Heart left ventricle (tissue), 13 donors: ENCODE data around the gene FAT4.

Experiments used
- POLR2A ChIP-seq, 2 donors: fragments of 450-650 bp; IDR thresholded peaks; one replicate each; pipeline ENCODE4 v1.6.1; 2017; ENCODE audit warnings: antibody characterized with exemption in 2 of 2, mild to moderate bottlenecking in 2 of 2, moderate library complexity in 2 of 2
- TF ChIP-seq, protein P1 (sequence below), 12 donors: fragments of 200-600 bp; sonication (generic) in 4 of 12; IDR thresholded peaks; one replicate each; pipeline versions ENCODE4 v1.5.0 to v1.8.0; 2018 to 2022; ENCODE audit warnings: antibody characterized with exemption in 12 of 12, mild to moderate bottlenecking in 5 of 12
- donor health status: ischemic (EF 13 %, LVEDD 7.1; RV severe dilation, severe dysfunction).
- donor health status: DM: no; HTN: yes; CAD: no.
- donor health status: DM: no; HTN: no; CAD: no.
- donor health status: ischemic (EF 25% LVEDD 6.9; RV normal size, moderate dysfunction).
- donor health status: ischemic (EF 25% LVEDD 5.7; RV mildly dilated, moderate dysfunction).
- donor health status: ischemic (EF 35%, LVEDD 5.7; RV mildly dilated, moderate dysfunction).
- donor health status: nonischemic (EF 11% LVEDD 7.7; RV severe dilation, severe dysfunction).
- donor health status: DM: yes; HTN: yes; CAD: no.
- donor health status: PGD.
- donor health status: ischemic (EF 29% LVEDD 5.4; RV normal size, mild dysfunction).
- donor health status: nonischemic (EF 23%, LVEDD 6.1; RV moderate dilation, normal function).

DNA sequence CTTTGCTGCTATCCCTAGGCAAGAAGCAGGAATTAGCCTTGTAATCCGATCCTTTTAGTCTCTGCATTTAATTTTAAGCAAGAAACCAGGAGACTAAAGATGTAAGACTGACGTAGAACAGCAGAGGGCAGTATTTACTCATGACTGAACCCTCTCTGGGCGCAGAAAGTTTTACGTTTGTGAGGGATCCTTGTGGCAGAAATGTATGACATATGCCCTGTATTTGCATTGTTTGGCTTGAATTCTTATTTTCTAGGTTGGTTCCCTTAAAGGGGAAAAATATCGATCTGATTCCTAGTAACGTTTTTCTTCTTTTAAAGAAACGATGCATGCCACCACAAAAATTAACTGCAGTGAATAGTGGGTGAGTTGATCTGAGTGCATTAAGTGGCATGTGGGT lies 1.3 kb upstream of the FAT4 start:
- TF ChIP-seq, protein P1, sequence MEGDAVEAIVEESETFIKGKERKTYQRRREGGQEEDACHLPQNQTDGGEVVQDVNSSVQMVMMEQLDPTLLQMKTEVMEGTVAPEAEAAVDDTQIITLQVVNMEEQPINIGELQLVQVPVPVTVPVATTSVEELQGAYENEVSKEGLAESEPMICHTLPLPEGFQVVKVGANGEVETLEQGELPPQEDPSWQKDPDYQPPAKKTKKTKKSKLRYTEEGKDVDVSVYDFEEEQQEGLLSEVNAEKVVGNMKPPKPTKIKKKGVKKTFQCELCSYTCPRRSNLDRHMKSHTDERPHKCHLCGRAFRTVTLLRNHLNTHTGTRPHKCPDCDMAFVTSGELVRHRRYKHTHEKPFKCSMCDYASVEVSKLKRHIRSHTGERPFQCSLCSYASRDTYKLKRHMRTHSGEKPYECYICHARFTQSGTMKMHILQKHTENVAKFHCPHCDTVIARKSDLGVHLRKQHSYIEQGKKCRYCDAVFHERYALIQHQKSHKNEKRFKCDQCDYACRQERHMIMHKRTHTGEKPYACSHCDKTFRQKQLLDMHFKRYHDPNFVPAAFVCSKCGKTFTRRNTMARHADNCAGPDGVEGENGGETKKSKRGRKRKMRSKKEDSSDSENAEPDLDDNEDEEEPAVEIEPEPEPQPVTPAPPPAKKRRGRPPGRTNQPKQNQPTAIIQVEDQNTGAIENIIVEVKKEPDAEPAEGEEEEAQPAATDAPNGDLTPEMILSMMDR (IDR thresholded peaks at IDR 0.05), result peak; percentile 68 to 90 (median 83)
- no peak for TF ChIP-seq POLR2A (IDR thresholded peaks at IDR 0.05)
